GM12878 (cell line): ENCODE results near the gene KANK4. TPM values are rescaled to one million over a fixed set of nuclear protein-coding genes. Genes with fewer than 3 reads are reported as not detected.

Experiments used
- ATAC-seq: fragments of 200-7000 bp; cut with Tn5 transposase; 3 replicates; pipeline ENCODE4 v1.9.1; 2020; ENCODE audit warnings: mild to moderate bottlenecking, moderate library complexity
- BruUV-seq: library from RNA; stranded (reverse); fragments of 400-500 nt; replicated peaks from 2 replicates; lab custom pipeline; 2021; lab: Mats Ljungman, UMichigan
- CTCF ChIA-PET: fragments of 300-600 bp; sonication (Branson Sonifier 250); formaldehyde crosslinking; extraction: SDS; loops from one replicate; lab custom pipeline; 2021; ENCODE audit warnings: inconsistent platforms; lab: Yijun Ruan, JAX
- POLR2A ChIA-PET: fragments of 350-600 bp; formaldehyde crosslinking; extraction: SDS; loops from one replicate; lab custom pipeline; 2021; ENCODE audit warnings: inconsistent platforms; lab: Charles Lee
- RAD21 ChIA-PET: fragments of 300-600 bp; sonication (Branson Sonifier 250); formaldehyde crosslinking; loops from one replicate; lab custom pipeline; 2023; ENCODE audit warnings: antibody characterized with exemption; ENCODE audit not compliant: unreplicated experiment; lab: Charles Lee
- SMC1A ChIA-PET: fragments of 300-600 bp; sonication (Branson Sonifier 250); formaldehyde crosslinking; loops from one replicate; lab custom pipeline; 2023; ENCODE audit not compliant: unreplicated experiment, uncharacterized antibody; lab: Charles Lee
- DNase-seq: peaks from one replicate; pipeline ENCODE4 v3.0.0-alpha.2; 2011; ENCODE audit warnings: low read depth, low spot score
- FAIRE-seq: peaks from 3 replicates; lab custom pipeline; 2011; peaks lifted over from hg19 to GRCh38; lab: Jason Lieb, UNC
- H2AFZ ChIP-seq: 2 replicates; pipeline ENCODE4 v1.6.0; 2011; ENCODE audit warnings: low read depth, low read length, control low read depth; ENCODE audit not compliant: control insufficient read depth
- H3K27ac ChIP-seq: 2 replicates; pipeline ENCODE4 v1.5.1; 2011; ENCODE audit warnings: control low read depth; ENCODE audit not compliant: control insufficient read depth, insufficient read depth
- H3K27me3 ChIP-seq, 2 experiments: replicated peaks in 1 of 2; 2 replicates each; pipeline versions ENCODE4 v1.6.0 to v1.6.1; 2011; ENCODE audit warnings: low read length in 1 of 2; ENCODE audit not compliant: control insufficient read depth in 2 of 2, insufficient read depth in 2 of 2
- H3K36me3 ChIP-seq, 2 experiments: 2 replicates each; pipeline ENCODE4 v1.5.1; 2011; ENCODE audit warnings: low read length in 1 of 2; ENCODE audit not compliant: control insufficient read depth in 2 of 2, insufficient read depth in 2 of 2
- H3K4me1 ChIP-seq: 2 replicates; pipeline ENCODE4 v1.6.1; 2011; ENCODE audit warnings: mild to moderate bottlenecking, low read length, moderate library complexity, mixed read lengths; ENCODE audit not compliant: control insufficient read depth, insufficient read depth
- H3K4me2 ChIP-seq: 2 replicates; pipeline ENCODE4 v1.6.0; 2011; ENCODE audit warnings: control low read depth; ENCODE audit not compliant: control insufficient read depth, insufficient read depth
- H3K4me3 ChIP-seq: fragments of 200-600 bp; sonication (generic); 2 replicates; pipeline ENCODE4 v1.5.1; 2016
- H3K79me2 ChIP-seq: 2 replicates; pipeline ENCODE4 v1.6.0; 2011; ENCODE audit warnings: low read length; ENCODE audit not compliant: control insufficient read depth, insufficient read depth
- H3K9ac ChIP-seq: 2 replicates; pipeline ENCODE4 v1.8.0; 2011; ENCODE audit warnings: low read length, control low read depth, mixed read lengths; ENCODE audit not compliant: control insufficient read depth, insufficient read depth
- H3K9me3 ChIP-seq: replicated peaks from 3 replicates; pipeline ENCODE4 v1.5.1; 2011; ENCODE audit warnings: mild to moderate bottlenecking, low read length; ENCODE audit not compliant: control insufficient read depth, insufficient read depth
- H4K20me1 ChIP-seq: 2 replicates; pipeline ENCODE4 v1.6.0; 2011; ENCODE audit not compliant: control insufficient read depth, insufficient read depth
- ATF2 ChIP-seq: IDR thresholded peaks from 2 replicates; pipeline ENCODE4 v1.6.1; 2012; ENCODE audit warnings: low read length, inconsistent platforms
- CBX3 ChIP-seq: fragments of 200-600 bp; sonication (generic); IDR thresholded peaks from 2 replicates; pipeline ENCODE4 v1.6.1; 2016; ENCODE audit warnings: low read depth, borderline replicate concordance
- ELK1 ChIP-seq: IDR thresholded peaks from 2 replicates; pipeline ENCODE4 v1.6.1; 2012; ENCODE audit warnings: low read depth, low read length, improper control_type of control experiment
- FOXM1 ChIP-seq: IDR thresholded peaks from 2 replicates; pipeline ENCODE4 v1.6.1; 2012; ENCODE audit warnings: low read depth, mild to moderate bottlenecking, inconsistent platforms, low read length, moderate library complexity
- JUND ChIP-seq: IDR thresholded peaks from 2 replicates; pipeline ENCODE4 v1.6.1; 2012; ENCODE audit warnings: low read depth, mild to moderate bottlenecking, low read length, improper control_type of control experiment, moderate library complexity
- KAT2A ChIP-seq: conservative IDR thresholded peaks from 2 replicates; pipeline ENCODE4 v1.6.1; 2011; ENCODE audit warnings: low read depth, low read length; ENCODE audit not compliant: control insufficient read depth
- KLF5 ChIP-seq: fragments of 450-650 bp; IDR thresholded peaks from 2 replicates; pipeline ENCODE4 v1.6.1; 2014; ENCODE audit warnings: mild to moderate bottlenecking; ENCODE audit not compliant: partially characterized antibody
- NR2C2 ChIP-seq: IDR thresholded peaks from 2 replicates; pipeline ENCODE4 v1.6.1; 2011; ENCODE audit warnings: borderline replicate concordance, low read depth; ENCODE audit not compliant: control insufficient read depth, insufficient read length
- PML ChIP-seq: IDR thresholded peaks from 2 replicates; pipeline ENCODE4 v1.6.1; 2012; ENCODE audit warnings: low read length, inconsistent platforms
- POU2F2 ChIP-seq: IDR thresholded peaks from 3 replicates; pipeline ENCODE4 v1.6.1; 2011; ENCODE audit warnings: low read depth, mild to moderate bottlenecking, low read length, borderline replicate concordance
- SMAD5 ChIP-seq: IDR thresholded peaks from 2 replicates; pipeline ENCODE4 v1.6.1; 2016; ENCODE audit warnings: antibody characterized with exemption, low read depth
- SPI1 ChIP-seq: IDR thresholded peaks from 2 replicates; pipeline ENCODE4 v1.6.1; 2011; ENCODE audit warnings: low read depth, mild to moderate bottlenecking, low read length, moderate library complexity, borderline replicate concordance; ENCODE audit not compliant: insufficient read depth
- SUPT20H ChIP-seq: IDR thresholded peaks from 2 replicates; pipeline ENCODE4 v1.6.1; 2011; ENCODE audit warnings: low read depth, mild to moderate bottlenecking, low read length, moderate library complexity, borderline replicate concordance; ENCODE audit not compliant: control insufficient read depth
- ZBTB11 ChIP-seq: fragments of 450-650 bp; formaldehyde crosslinking; IDR thresholded peaks from 2 replicates; pipeline ENCODE4 v1.5.0; 2022; ENCODE audit warnings: mild to moderate bottlenecking, missing genetic modification characterization
- WGBS: methylation state at CpG from one replicate; pipeline ENCODE4 v1.1.6; 2016; ENCODE audit warnings: low lambda C conversion rate; ENCODE audit not compliant: insufficient replicate concordance, insufficient coverage; ENCODE audit errors: missing lambda C conversion rate; 5-methylcytosine and 5-hydroxymethylcytosine counted together
- in situ Hi-C: fragments of 300-500 bp; cut with MboI; formaldehyde crosslinking; loops from 9 replicates; pipeline ENCODE4 v1.14.3; 2018; ENCODE audit warnings: mixed read lengths
- intact Hi-C: fragments of 100-400 bp; cut with micrococcal nuclease; formaldehyde crosslinking; loops from one replicate; pipeline ENCODE4 v1.14.2; 2022; ENCODE audit not compliant: unreplicated experiment
- polyA plus RNA-seq, 11 experiments: library from polyadenylated mRNA; depleted of rRNA in 4 of 11; unstranded in 6 of 11; stranded (reverse) in 5 of 11; fragments of >200 nt; fragmentation: Nextera tagmentation in 4 of 11; fragmentation: Illumina TruSeq in 1 of 11; extraction: Ambion mirVana in 4 of 11; extraction: Trizol in 1 of 11; gene quantifications; 1 replicate in 1 of 11; 2 replicates in 10 of 11; pipeline versions ENCODE4 v1.2.1 to v1.2.3, GENCODE V29; 2011 to 2016; ENCODE audit warnings: inconsistent platforms in 2 of 11, missing spikeins in 2 of 11, low read depth in 1 of 11
- total RNA-seq, 4 experiments: library from RNA; depleted of rRNA in 3 of 4; stranded (reverse); fragments of >200 nt in 3 of 4; fragmentation: Illumina TruSeq in 1 of 4; extraction: Trizol in 1 of 4; gene quantifications; 2 replicates each; pipeline versions ENCODE4 v1.2.1 to v1.2.3, GENCODE V29; 2013 to 2021

KANK4 gene
- total and polyA plus RNA-seq, 10 of the 15 experiments (the other 5 are each of a cell fraction or from before 2014, with no cell fraction given), result not detected

- in situ Hi-C loops (no loop called here), intact Hi-C loops (no loop called here)
- CTCF ChIA-PET, result no interaction called here
- Histone ChIP-seq H3K4me2 (no peak overlapping the region), H3K9me3 (no peaks in the 10 kb centered on the region), H4K20me1 (no peaks in the 10 kb centered on the region), H3K27ac (no peak overlapping the region), H3K4me1 (no peaks in the 10 kb centered on the region), H3K9ac (no peak overlapping the region), H2AFZ (no peak overlapping the region), H3K79me2 (no peaks in the 10 kb centered on the region), H3K36me3 (no peaks in the 10 kb centered on the region), H3K27me3 (no peaks in the 10 kb centered on the region; a peak in 2 of 4 replicates), H3K4me3 (no peak overlapping the region)
- ATAC-seq, result no peak
- POLR2A ChIA-PET, result no interaction called here
- SMC1A ChIA-PET, result no interaction called here
- TF ChIP-seq SPI1 (no peak), ELK1 (no peak), NR2C2 (no peak), CBX3 (no peak), ZBTB11 (CRISPR knock-in tag) (no peak), SMAD5 (no peak), KLF5 (no peak), KAT2A (no peak), JUND (no peak), POU2F2 (no peak), FOXM1 (no peak), ATF2 (no peak), SUPT20H (no peak), PML (no peak)
- WGBS, result 53% methylated on average over 2 of the region's 3 CpGs
- RAD21 ChIA-PET, result no interaction called here
- no TSS peak for BruUV-seq
- no peak for DNase-seq
- FAIRE-seq, result no peak
Observed at GRCh38 chr1:62321446-62321845, 2.2 kb upstream of the KANK4 start.
